Endothelial cell of umbilical vein (primary cell): ENCODE data around the gene DNAH6.

ENCODE experiments used
- CTCF ChIP-seq, 2 donors: IDR thresholded peaks; 1 replicate in 1 of 2; 2 replicates in 1 of 2; pipeline ENCODE4 v1.5.1; 2011; ENCODE audit warnings: low read length in 2 of 2, mild to moderate bottlenecking in 2 of 2, moderate library complexity in 2 of 2, control low read depth in 1 of 2, inconsistent platforms in 1 of 2, low read depth in 1 of 2; ENCODE audit not compliant: insufficient read depth in 1 of 2; ENCODE audit errors: extremely low read depth in 1 of 2
- EZH2 ChIP-seq: IDR thresholded peaks from 2 replicates; pipeline ENCODE4 v1.6.1; 2012; ENCODE audit warnings: borderline replicate concordance, low read depth, mild to moderate bottlenecking, moderate library complexity, low read length, inconsistent platforms; ENCODE audit not compliant: severe bottlenecking
- POLR2A ChIP-seq: IDR thresholded peaks from 2 replicates; pipeline ENCODE4 v1.6.1; 2012; ENCODE audit warnings: low read depth, mild to moderate bottlenecking, control low read depth, low read length

GRCh38 chr2:84515788-84516187 is 510 bp upstream of the DNAH6 start:
- TF ChIP-seq CTCF (IDR thresholded peaks at IDR 0.05; ENCODE audit: extremely low read depth in 1 of 2, insufficient read depth in 1 of 2, low read depth in 1 of 2, low read length in 2 of 2) (no peak), EZH2 (no peak), POLR2A (no peak)
